Fibroblast of lung (primary cell): ENCODE data around the gene APOA5. TPM values are rescaled to one million over a fixed set of nuclear protein-coding genes. Genes with fewer than 3 reads are reported as not detected.

Experiments
- DNase-seq, 2 donors: peaks; one replicate each; pipeline versions ENCODE4 v3.0.0 to v3.0.0-alpha.2; 2010; ENCODE audit warnings: low read depth in 2 of 2
- H2AFZ ChIP-seq: 2 replicates; pipeline ENCODE4 v1.5.1; 2012; ENCODE audit warnings: low read length, control low read depth, inconsistent platforms
- H3K27ac ChIP-seq: 2 replicates; pipeline ENCODE4 v1.5.1; 2011; ENCODE audit warnings: low read length, control low read depth; ENCODE audit not compliant: insufficient read depth
- H3K27me3 ChIP-seq: 2 replicates; pipeline ENCODE4 v1.5.1; 2011; ENCODE audit warnings: mild to moderate bottlenecking, low read length; ENCODE audit not compliant: control insufficient read depth, insufficient read depth
- H3K36me3 ChIP-seq: 2 replicates; pipeline ENCODE4 v1.5.1; 2011; ENCODE audit warnings: low read length; ENCODE audit not compliant: control insufficient read depth, insufficient read depth
- H3K4me1 ChIP-seq: 2 replicates; pipeline ENCODE4 v1.5.1; 2011; ENCODE audit warnings: low read length; ENCODE audit not compliant: control insufficient read depth, insufficient read depth; ENCODE audit errors: extremely low read depth
- H3K4me2 ChIP-seq: 2 replicates; pipeline ENCODE4 v1.5.1; 2011; ENCODE audit warnings: low read length, control low read depth; ENCODE audit not compliant: insufficient read depth; ENCODE audit errors: extremely low read depth
- H3K4me3 ChIP-seq, 4 experiments: fragments of 200-600 bp in 1 of 4; sonication (generic) in 1 of 4; replicated peaks in 1 of 4; 2 replicates each; pipeline ENCODE4 v1.5.1; 2011 to 2016; ENCODE audit warnings: low read length in 4 of 4, low read depth in 3 of 4, mild to moderate bottlenecking in 3 of 4, control low read depth in 2 of 4, inconsistent platforms in 1 of 4, mixed read lengths in 1 of 4; ENCODE audit not compliant: insufficient read depth in 1 of 4; ENCODE audit errors: control extremely low read depth in 1 of 4
- H3K79me2 ChIP-seq: 2 replicates; pipeline ENCODE4 v1.5.1; 2012; ENCODE audit warnings: mild to moderate bottlenecking, low read length, inconsistent platforms; ENCODE audit not compliant: control insufficient read depth, insufficient read depth
- H3K9ac ChIP-seq: 2 replicates; pipeline ENCODE4 v1.5.1; 2011; ENCODE audit warnings: mild to moderate bottlenecking, low read length, control low read depth; ENCODE audit not compliant: insufficient read depth
- H3K9me3 ChIP-seq: 2 replicates; pipeline ENCODE4 v1.5.1; 2012; ENCODE audit warnings: low read depth, low read length; ENCODE audit not compliant: control insufficient read depth, insufficient read depth
- H4K20me1 ChIP-seq: 2 replicates; pipeline ENCODE4 v1.5.1; 2011; ENCODE audit warnings: low read length; ENCODE audit not compliant: control insufficient read depth, insufficient read depth; ENCODE audit errors: extremely low read depth
- EZH2 ChIP-seq: IDR thresholded peaks from 2 replicates; pipeline ENCODE4 v1.5.1; 2012; ENCODE audit warnings: low read length, control low read depth, mild to moderate bottlenecking; ENCODE audit errors: missing control alignments
- polyA plus RNA-seq, 2 donors: library from polyadenylated mRNA; depleted of rRNA in 1 of 2; stranded (reverse) in 1 of 2; unstranded in 1 of 2; fragments of >200 nt; gene quantifications; 2 replicates each; pipeline ENCODE4 v1.2.1, GENCODE V29; 2011 to 2012; ENCODE audit warnings: missing spikeins in 1 of 2
- total RNA-seq: library from RNA; depleted of rRNA; stranded (reverse); fragments of >200 nt; gene quantifications from 2 replicates; pipeline ENCODE4 v1.2.1, GENCODE V29; 2014
- TF ChIP-seq, protein P1 (sequence below), 2 donors: IDR thresholded peaks in 1 of 2; conservative IDR thresholded peaks in 1 of 2; 1 replicate in 1 of 2; 2 replicates in 1 of 2; pipeline ENCODE4 v1.5.1; 2011 to 2012; ENCODE audit warnings: low read length in 2 of 2, control low read depth in 1 of 2, inconsistent platforms in 1 of 2, low read depth in 1 of 2, mild to moderate bottlenecking in 1 of 2

Gene APOA5
- total and polyA plus RNA-seq, 2 donors (not counting 1 experiment from before 2014, with no cell fraction given) = not detected

DNA sequence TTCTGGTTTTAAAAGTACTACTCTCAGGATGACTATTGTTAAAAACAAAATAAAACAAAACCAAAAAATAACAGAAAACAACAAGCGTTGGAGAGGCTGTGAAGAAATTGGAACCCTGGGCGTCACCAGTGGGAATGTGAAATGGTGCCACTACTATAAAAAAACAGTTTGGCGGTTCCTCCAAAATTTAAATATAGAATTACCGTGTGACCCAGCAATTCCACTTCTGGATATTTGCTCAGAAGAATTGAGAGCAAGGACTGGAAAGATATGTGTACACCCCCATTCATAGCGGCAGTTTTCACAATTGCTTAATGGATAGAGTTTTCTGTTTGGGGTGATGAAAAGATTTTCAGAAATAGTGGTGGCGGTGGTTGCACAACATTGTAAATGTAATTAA is 22.8 kb upstream of the APOA5 start:
- H3K4me3 ChIP-seq = no peak overlapping the region
- TF ChIP-seq EZH2 = no peak
- TF ChIP-seq, protein P1, sequence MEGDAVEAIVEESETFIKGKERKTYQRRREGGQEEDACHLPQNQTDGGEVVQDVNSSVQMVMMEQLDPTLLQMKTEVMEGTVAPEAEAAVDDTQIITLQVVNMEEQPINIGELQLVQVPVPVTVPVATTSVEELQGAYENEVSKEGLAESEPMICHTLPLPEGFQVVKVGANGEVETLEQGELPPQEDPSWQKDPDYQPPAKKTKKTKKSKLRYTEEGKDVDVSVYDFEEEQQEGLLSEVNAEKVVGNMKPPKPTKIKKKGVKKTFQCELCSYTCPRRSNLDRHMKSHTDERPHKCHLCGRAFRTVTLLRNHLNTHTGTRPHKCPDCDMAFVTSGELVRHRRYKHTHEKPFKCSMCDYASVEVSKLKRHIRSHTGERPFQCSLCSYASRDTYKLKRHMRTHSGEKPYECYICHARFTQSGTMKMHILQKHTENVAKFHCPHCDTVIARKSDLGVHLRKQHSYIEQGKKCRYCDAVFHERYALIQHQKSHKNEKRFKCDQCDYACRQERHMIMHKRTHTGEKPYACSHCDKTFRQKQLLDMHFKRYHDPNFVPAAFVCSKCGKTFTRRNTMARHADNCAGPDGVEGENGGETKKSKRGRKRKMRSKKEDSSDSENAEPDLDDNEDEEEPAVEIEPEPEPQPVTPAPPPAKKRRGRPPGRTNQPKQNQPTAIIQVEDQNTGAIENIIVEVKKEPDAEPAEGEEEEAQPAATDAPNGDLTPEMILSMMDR (conservative IDR thresholded peaks at IDR 0.05 in 1 of 2, IDR thresholded peaks at IDR 0.05 in 1 of 2; ENCODE audit: low read depth in 1 of 2, low read length in 2 of 2) = no peak
- DNase-seq = no peak

DNA sequence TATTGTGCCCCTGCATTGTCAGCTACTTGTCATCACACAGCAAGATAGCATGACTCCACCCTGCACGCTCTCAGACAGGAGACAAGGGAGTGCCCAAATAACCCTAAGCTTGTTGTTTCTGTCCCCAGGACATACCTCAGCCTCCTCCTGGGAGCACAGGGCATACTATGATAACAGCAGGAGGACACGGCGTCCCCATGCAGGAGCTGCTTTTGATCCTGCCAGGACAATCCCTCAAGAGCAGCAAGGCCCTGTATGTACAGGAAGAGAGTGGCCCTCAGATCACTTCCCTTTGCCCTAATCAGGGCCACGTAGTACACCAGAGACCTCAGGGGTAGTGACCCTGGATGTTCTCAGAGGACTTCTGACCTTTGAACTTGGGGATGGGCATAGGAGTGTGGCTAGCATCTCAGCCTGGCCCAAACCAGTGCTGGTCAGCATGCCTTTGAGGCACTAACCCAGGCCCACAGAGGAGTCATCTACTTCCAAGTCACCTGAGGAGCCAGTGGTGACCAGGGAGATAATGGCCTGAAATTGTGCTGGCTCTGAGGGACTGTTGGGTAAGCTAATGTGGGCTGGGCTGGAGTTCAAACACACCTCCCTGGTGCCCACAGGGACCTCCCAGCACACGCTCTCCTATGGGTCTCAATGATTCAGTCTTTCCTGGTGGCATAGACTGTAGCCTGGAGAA is 22.2 kb upstream of the APOA5 start:
- H3K9me3 ChIP-seq = no peaks in the 10 kb centered on the region
- no peak overlapping the region for H3K9ac ChIP-seq
- H3K4me1 ChIP-seq = no peaks in the 10 kb centered on the region
- peaks cover 4% of the 10 kb centered on the region for H3K27me3 ChIP-seq
- no peak for DNase-seq
- H3K4me2 ChIP-seq = no peak overlapping the region
- H3K36me3 ChIP-seq = no peaks in the 10 kb centered on the region
- no peak overlapping the region for H2AFZ ChIP-seq
- H3K27ac ChIP-seq = no peak overlapping the region
- no peak overlapping the region for H3K4me3 ChIP-seq
- H4K20me1 ChIP-seq = no peaks in the 10 kb centered on the region
- TF ChIP-seq EZH2 = no peak
- TF ChIP-seq, protein P1 (conservative IDR thresholded peaks at IDR 0.05 in 1 of 2, IDR thresholded peaks at IDR 0.05 in 1 of 2; ENCODE audit: low read depth in 1 of 2, low read length in 2 of 2) = no peak
- no peaks in the 10 kb centered on the region for H3K79me2 ChIP-seq

More for the DNA sequence above, 22.8 kb upstream of the APOA5 start:
- Histone ChIP-seq H3K27ac (no peak overlapping the region), H3K9me3 (no peaks in the 10 kb centered on the region), H3K27me3 (peaks cover 4% of the 10 kb centered on the region), H4K20me1 (no peaks in the 10 kb centered on the region), H3K4me2 (no peak overlapping the region), H3K4me1 (no peaks in the 10 kb centered on the region), H3K9ac (no peak overlapping the region), H3K36me3 (no peaks in the 10 kb centered on the region), H3K79me2 (no peaks in the 10 kb centered on the region), H2AFZ (no peak overlapping the region)

DNA sequence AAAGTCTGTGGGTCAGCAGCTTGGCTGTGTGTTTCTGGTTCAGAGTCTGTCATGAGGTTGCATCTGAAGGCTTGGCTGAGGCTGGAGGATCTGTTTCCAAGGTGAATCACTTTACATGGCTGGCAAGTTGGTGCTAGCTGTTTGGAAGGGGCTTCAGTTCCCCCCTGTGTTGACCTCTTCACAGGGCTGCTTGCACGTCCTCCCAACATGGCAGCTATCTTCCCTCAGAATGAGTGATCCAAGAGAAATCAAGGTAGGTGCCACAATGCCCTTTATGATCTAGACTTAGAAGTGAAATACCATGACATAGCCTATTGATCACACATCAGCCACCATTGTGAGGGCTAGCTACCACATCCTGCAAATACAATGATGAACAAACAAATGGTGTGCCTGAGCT is 21.5 kb upstream of the APOA5 start:
- TF ChIP-seq, protein P1 (conservative IDR thresholded peaks at IDR 0.05 in 1 of 2, IDR thresholded peaks at IDR 0.05 in 1 of 2; ENCODE audit: low read depth in 1 of 2, low read length in 2 of 2) = no peak
- TF ChIP-seq EZH2 = no peak
- Histone ChIP-seq H3K79me2 (no peaks in the 10 kb centered on the region), H3K9ac (no peak overlapping the region), H4K20me1 (no peaks in the 10 kb centered on the region), H3K4me3 (no peak overlapping the region), H3K9me3 (no peaks in the 10 kb centered on the region), H3K4me2 (no peak overlapping the region), H3K27ac (no peak overlapping the region), H3K4me1 (no peaks in the 10 kb centered on the region), H3K27me3 (peaks cover 4% of the 10 kb centered on the region), H3K36me3 (no peaks in the 10 kb centered on the region), H2AFZ (no peak overlapping the region)
- DNase-seq = no peak
